ENCODE measurements around the gene SUN3.
"Not testable (repeated sequence)": the region's sequence is repeated elsewhere in the genome, so short reads cannot be mapped to it uniquely, and the experiment has no call there.

SUN3 gene

DNA sequence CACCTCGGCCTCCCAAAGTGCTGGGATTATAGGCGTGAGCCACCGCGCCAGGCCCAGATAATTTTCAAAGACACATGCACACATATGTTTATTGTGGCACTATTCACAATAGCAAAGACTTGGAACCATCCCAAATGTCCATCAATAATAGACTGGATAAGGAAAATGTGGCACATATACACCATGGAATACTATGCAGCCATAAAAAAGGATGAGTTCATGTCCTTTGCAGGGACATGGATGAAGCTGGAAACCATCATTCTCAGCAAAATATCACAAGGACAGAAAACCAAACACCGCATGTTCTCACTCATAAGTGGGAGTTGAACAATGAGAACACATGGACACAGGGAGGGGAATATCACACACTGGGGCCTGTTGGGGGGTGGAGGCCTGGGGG, 48.3 kb downstream of the SUN3 start:
- H3K9me3 ChIP-seq (ENCODE audit: control insufficient read depth in 2 of 2, low read length in 2 of 2); H3K27me3 ChIP-seq (ENCODE audit: control insufficient read depth in 1 of 2, insufficient read depth in 2 of 2, low read length in 2 of 2); H3K9ac ChIP-seq (ENCODE audit: low read length in 2 of 2); H3K4me3 ChIP-seq (ENCODE audit: low read length in 2 of 2); H3K27ac ChIP-seq (ENCODE audit: low read length); H3K4me1 ChIP-seq (ENCODE audit: control insufficient read depth, insufficient read depth, low read length): not testable (repeated sequence)
- H3K36me3 ChIP-seq (ENCODE audit: control insufficient read depth in 2 of 2, insufficient read depth in 2 of 2, low read length in 2 of 2), result peaks cover 17 to 20% of the 10 kb centered on the region in 2 donors

DNA sequence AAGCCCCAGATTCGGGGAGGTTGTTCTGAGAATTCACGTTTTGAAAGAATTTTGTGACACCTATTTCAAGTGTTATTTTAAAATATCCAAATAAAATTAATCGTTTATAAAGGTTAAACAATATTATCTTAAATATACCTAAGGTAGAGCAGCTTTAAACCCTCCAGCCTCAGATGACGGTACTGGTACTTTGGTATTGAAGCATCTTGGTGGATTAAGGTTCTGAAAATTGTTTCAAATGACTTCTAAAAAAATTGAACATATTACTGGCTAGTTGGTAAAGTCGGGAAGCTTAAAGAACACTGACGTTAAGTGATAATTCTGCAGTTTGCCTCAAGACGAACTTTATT, 49.1 kb downstream of the SUN3 start:
- Histone ChIP-seq H3K9me3 (ENCODE audit: control insufficient read depth in 2 of 2, low read length in 2 of 2) (no peaks in the 10 kb centered on the region), H3K9ac (ENCODE audit: low read length in 2 of 2) (peak overlapping the region; percentile 59 to 76), H3K27me3 (ENCODE audit: control insufficient read depth in 1 of 2, insufficient read depth in 2 of 2, low read length in 2 of 2) (no peaks in the 10 kb centered on the region), H3K4me3 (ENCODE audit: low read length in 2 of 2) (peak overlapping the region; percentile 68 to 79), H3K27ac (ENCODE audit: low read length) (peak overlapping the region; percentile 70), H3K4me1 (ENCODE audit: control insufficient read depth, insufficient read depth, low read length) (peaks cover 10% of the 10 kb centered on the region), H3K36me3 (ENCODE audit: control insufficient read depth in 2 of 2, insufficient read depth in 2 of 2, low read length in 2 of 2) (peaks cover 20 to 22% of the 10 kb centered on the region in 2 donors)

DNA sequence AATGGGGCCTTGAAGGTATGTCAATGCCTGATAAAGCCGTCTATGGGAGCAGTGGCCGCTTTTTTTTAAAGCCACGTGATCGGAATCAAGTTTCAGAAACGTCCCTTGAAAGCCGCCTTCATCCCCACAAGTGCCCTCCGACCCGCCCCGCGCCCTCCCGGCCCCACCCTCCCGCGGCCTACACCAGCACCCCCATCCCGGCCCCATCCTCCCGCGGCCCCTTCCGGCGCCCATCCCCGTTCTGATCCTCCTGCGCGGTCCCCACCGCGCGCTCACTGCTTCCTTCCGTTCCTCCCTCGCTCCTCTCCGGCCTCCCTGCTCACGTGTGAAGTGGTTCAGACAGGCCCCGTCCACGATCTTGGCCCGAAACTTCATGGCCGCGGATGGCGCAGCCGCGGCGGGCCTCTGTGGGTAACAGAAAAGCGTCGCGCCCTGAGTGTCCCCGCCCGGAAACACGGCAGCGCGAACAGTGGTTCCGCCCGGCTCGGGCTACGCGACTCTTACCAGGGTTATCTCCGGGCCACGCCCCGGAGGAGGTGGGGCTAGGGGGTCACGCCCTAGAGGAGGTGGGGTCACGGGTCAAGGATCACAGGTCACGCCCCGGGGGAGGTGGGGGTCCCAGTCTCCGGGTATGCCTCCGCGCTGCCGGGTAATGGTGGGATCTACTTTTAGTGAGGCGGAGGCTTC, 49.6 kb downstream of the SUN3 start, which contains the start of gene HUS1:
Gene HUS1 (minus strand): TSS at position 471 of the 687 bp plus-strand sequence. CDS start 96 bp downstream, at position 375.
- H3K27me3 ChIP-seq (ENCODE audit: control insufficient read depth in 1 of 2, insufficient read depth in 2 of 2, low read length in 2 of 2), result no peaks in the 10 kb centered on the region
- H3K36me3 ChIP-seq (ENCODE audit: control insufficient read depth in 2 of 2, insufficient read depth in 2 of 2, low read length in 2 of 2), result peaks cover 25 to 28% of the 10 kb centered on the region in 2 donors
- peak within 1 kb of the TSS; percentile 70 for H3K27ac ChIP-seq (ENCODE audit: low read length)
- H3K4me3 ChIP-seq (ENCODE audit: low read length in 2 of 2), result peak within 1 kb of the TSS; percentile 68 to 79
- H3K4me1 ChIP-seq (ENCODE audit: control insufficient read depth, insufficient read depth, low read length), result peaks cover 10% of the 10 kb centered on the region
- H3K9me3 ChIP-seq (ENCODE audit: control insufficient read depth in 2 of 2, low read length in 2 of 2), result no peaks in the 10 kb centered on the region
- H3K9ac ChIP-seq (ENCODE audit: low read length in 2 of 2), result peak within 1 kb of the TSS; percentile 59 to 86

DNA sequence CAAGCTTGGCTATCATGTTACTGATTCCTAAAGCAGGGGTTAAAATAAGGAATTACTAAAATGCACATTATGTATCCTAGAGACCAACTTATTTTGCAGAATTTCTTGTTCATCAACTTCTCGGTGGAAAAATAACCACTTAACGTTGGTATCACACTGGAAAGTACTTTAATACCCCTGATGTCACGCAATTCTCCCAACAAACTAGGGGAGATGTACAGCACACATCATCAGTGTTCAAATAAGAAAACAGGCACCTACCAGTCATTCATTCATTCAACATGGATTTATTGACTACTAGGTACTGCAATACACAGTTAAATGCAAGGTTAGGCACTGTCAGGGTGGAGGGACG, 50.1 kb downstream of the SUN3 start:
- Histone ChIP-seq H3K27ac (ENCODE audit: low read length) (peak overlapping the region; percentile 70), H3K4me3 (ENCODE audit: low read length in 2 of 2) (peak overlapping the region; percentile 68 to 79), H3K9me3 (ENCODE audit: control insufficient read depth in 2 of 2, low read length in 2 of 2) (no peaks in the 10 kb centered on the region)

DNA sequence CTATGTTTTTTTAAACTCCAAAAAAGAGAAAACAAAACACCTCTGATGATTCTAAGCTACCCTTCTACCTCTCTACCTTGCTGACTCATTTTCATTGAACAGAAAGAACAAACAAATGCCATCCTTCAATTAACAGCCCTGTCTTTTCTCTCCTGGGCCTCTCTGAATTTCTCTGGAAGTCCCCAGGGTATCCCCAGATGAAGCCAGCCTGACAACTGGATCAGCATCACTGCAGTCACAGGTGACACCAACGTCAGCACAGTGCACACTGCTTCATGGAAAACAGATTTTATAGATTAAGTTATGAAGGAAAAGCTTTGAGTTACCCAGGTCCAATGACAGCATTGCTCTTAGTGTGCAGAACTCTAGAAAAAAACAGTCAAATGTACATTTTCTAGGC, 55.2 kb downstream of the SUN3 start:
- Histone ChIP-seq H3K9me3 (ENCODE audit: control insufficient read depth in 2 of 2, low read length in 2 of 2) (no peaks in the 10 kb centered on the region), H3K9ac (ENCODE audit: low read length in 2 of 2) (no peak overlapping the region), H3K4me1 (ENCODE audit: control insufficient read depth, insufficient read depth, low read length) (peaks cover 9% of the 10 kb centered on the region), H3K27ac (ENCODE audit: low read length) (no peak overlapping the region), H3K36me3 (ENCODE audit: control insufficient read depth in 2 of 2, insufficient read depth in 2 of 2, low read length in 2 of 2) (peaks cover 51 to 55% of the 10 kb centered on the region in 2 donors), H3K27me3 (ENCODE audit: control insufficient read depth in 1 of 2, insufficient read depth in 2 of 2, low read length in 2 of 2) (no peaks in the 10 kb centered on the region), H3K4me3 (ENCODE audit: low read length in 2 of 2) (no peak overlapping the region)

More for the DNA sequence above, 50.1 kb downstream of the SUN3 start:
- Histone ChIP-seq H3K27me3 (ENCODE audit: control insufficient read depth in 1 of 2, insufficient read depth in 2 of 2, low read length in 2 of 2) (no peaks in the 10 kb centered on the region), H3K4me1 (ENCODE audit: control insufficient read depth, insufficient read depth, low read length) (peaks cover 10% of the 10 kb centered on the region), H3K36me3 (ENCODE audit: control insufficient read depth in 2 of 2, insufficient read depth in 2 of 2, low read length in 2 of 2) (peaks cover 30 to 33% of the 10 kb centered on the region in 2 donors), H3K9ac (ENCODE audit: low read length in 2 of 2) (peak overlapping the region; percentile 59 to 86)

DNA sequence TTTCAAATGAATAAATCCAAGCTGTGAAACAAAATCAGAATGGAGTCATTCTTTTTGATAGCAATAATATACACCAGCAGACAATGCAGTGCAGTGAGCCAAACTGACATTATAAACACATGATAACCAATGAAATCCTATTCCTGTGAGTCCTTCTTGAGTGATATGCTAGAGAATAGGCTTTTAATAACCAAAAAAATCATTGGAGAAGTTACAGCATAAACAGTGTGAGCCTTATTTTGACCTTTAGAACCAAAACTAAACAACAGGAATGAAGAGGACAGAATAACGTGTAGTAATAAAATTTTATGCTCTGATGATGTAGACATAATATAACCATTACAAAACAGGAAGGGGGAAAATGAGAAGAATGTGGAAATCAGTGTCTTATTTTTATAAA, 58.1 kb downstream of the SUN3 start:
- H3K27me3 ChIP-seq (ENCODE audit: control insufficient read depth in 1 of 2, insufficient read depth in 2 of 2, low read length in 2 of 2), result no peaks in the 10 kb centered on the region
- H3K9me3 ChIP-seq (ENCODE audit: control insufficient read depth in 2 of 2, low read length in 2 of 2), result no peaks in the 10 kb centered on the region
- H3K27ac ChIP-seq (ENCODE audit: low read length), result no peak overlapping the region
- no peak overlapping the region for H3K4me3 ChIP-seq (ENCODE audit: low read length in 2 of 2)
- peaks cover 50 to 58% of the 10 kb centered on the region in 2 donors for H3K36me3 ChIP-seq (ENCODE audit: control insufficient read depth in 2 of 2, insufficient read depth in 2 of 2, low read length in 2 of 2)
- no peak overlapping the region for H3K9ac ChIP-seq (ENCODE audit: low read length in 2 of 2)
- H3K4me1 ChIP-seq (ENCODE audit: control insufficient read depth, insufficient read depth, low read length), result no peaks in the 10 kb centered on the region

DNA sequence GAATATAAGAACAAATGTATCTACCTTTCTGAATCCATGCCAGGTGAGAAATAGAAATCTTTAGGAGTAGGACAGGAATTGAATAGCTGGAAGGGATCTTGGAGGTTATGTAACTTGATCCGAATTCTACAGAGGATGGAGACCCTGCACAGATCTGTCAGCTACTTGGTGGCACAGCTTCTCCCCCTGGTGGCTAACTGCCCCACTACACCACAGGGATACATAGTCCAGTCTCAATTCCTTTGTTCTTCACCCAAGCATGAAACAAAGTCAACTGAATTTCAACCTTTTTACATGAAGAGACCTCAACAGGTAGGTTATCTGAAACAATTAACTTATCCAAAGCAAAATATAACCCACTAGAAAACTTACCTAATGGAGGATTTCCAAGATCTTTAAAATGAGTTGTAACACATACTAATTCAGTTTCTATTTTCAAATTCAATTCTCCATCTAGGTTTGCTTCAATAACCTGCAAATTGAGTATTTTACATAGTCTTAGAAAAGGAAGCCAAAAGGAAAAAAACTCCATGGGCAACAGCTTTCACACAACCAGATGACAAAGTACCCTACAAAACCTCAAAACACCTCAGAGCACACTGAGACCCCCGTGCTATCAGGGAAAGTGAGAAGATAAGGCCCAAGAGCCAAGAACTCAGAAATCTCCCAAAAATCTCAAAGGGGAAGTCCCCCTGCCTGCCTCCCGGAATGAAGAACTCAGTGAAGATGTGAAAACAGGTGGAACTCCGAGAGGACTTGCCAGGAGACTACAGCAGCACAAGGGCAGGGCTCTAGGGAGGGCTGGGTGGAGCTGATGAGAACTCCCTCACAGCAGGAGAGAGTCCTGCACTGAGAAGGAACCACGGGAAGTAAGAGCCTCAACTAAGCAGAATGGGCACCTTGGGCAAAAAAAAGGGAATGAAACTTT, 59.8 kb downstream of the SUN3 start:
- H3K4me1 ChIP-seq (ENCODE audit: control insufficient read depth, insufficient read depth, low read length), result no peaks in the 10 kb centered on the region
- H3K9me3 ChIP-seq (ENCODE audit: control insufficient read depth in 2 of 2, low read length in 2 of 2), result no peaks in the 10 kb centered on the region
- H3K27ac ChIP-seq (ENCODE audit: low read length), result no peak overlapping the region
- H3K27me3 ChIP-seq (ENCODE audit: control insufficient read depth in 1 of 2, insufficient read depth in 2 of 2, low read length in 2 of 2), result no peaks in the 10 kb centered on the region
- H3K9ac ChIP-seq (ENCODE audit: low read length in 2 of 2), result no peak overlapping the region
- H3K36me3 ChIP-seq (ENCODE audit: control insufficient read depth in 2 of 2, insufficient read depth in 2 of 2, low read length in 2 of 2), result peaks cover 53 to 66% of the 10 kb centered on the region in 2 donors
- no peak overlapping the region for H3K4me3 ChIP-seq (ENCODE audit: low read length in 2 of 2)

DNA sequence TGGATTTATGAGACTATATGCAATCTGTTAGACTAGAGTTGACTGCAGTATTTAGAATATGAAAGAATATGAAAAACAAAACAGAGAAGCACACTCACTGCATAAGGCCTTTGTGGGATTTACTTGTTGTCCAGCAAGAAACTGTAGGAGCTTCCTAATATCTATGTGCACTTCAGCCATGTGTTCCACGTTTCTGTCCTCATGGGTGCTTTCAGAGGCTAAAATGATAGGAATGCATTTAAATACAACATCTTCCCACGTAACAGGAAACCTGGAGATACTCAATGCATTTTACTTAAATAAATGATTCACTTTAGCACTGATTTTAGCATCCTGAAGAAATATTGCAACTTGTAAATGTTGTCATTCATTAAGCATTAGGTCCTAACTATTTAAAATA, 61.2 kb downstream of the SUN3 start:
- Histone ChIP-seq H3K4me3 (ENCODE audit: low read length in 2 of 2) (no peak overlapping the region), H3K9me3 (ENCODE audit: control insufficient read depth in 2 of 2, low read length in 2 of 2) (no peaks in the 10 kb centered on the region), H3K27me3 (ENCODE audit: control insufficient read depth in 1 of 2, insufficient read depth in 2 of 2, low read length in 2 of 2) (no peaks in the 10 kb centered on the region), H3K36me3 (ENCODE audit: control insufficient read depth in 2 of 2, insufficient read depth in 2 of 2, low read length in 2 of 2) (peaks cover 44 to 55% of the 10 kb centered on the region in 2 donors), H3K27ac (ENCODE audit: low read length) (no peak overlapping the region), H3K9ac (ENCODE audit: low read length in 2 of 2) (no peak overlapping the region), H3K4me1 (ENCODE audit: control insufficient read depth, insufficient read depth, low read length) (no peaks in the 10 kb centered on the region)

DNA sequence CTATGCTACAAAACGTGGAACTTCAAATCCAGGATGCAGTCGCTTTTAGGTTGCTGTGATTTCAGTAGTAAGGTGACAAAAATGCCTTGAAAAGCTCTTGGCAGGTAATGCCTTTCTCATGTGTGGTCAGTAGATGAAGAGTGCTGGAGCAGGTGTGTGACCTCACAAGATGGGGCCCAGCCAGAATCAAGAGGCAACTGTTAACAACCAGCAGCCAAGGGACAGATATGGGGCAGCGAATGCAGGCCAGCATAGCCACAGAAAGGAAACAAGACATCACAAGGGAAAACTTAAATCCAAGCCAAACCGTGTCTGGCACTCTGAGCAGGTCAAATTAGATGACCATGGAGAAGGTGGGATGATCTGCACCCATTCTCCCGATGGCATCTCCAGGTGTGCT, 61.8 kb downstream of the SUN3 start:
- H3K27ac ChIP-seq (ENCODE audit: low read length), result no peak overlapping the region
- peaks cover 43 to 53% of the 10 kb centered on the region in 2 donors for H3K36me3 ChIP-seq (ENCODE audit: control insufficient read depth in 2 of 2, insufficient read depth in 2 of 2, low read length in 2 of 2)
- H3K9ac ChIP-seq (ENCODE audit: low read length in 2 of 2), result no peak overlapping the region
- H3K27me3 ChIP-seq (ENCODE audit: control insufficient read depth in 1 of 2, insufficient read depth in 2 of 2, low read length in 2 of 2), result no peaks in the 10 kb centered on the region
- H3K9me3 ChIP-seq (ENCODE audit: control insufficient read depth in 2 of 2, low read length in 2 of 2), result no peaks in the 10 kb centered on the region
- H3K4me3 ChIP-seq (ENCODE audit: low read length in 2 of 2), result no peak overlapping the region
- no peaks in the 10 kb centered on the region for H3K4me1 ChIP-seq (ENCODE audit: control insufficient read depth, insufficient read depth, low read length)

DNA sequence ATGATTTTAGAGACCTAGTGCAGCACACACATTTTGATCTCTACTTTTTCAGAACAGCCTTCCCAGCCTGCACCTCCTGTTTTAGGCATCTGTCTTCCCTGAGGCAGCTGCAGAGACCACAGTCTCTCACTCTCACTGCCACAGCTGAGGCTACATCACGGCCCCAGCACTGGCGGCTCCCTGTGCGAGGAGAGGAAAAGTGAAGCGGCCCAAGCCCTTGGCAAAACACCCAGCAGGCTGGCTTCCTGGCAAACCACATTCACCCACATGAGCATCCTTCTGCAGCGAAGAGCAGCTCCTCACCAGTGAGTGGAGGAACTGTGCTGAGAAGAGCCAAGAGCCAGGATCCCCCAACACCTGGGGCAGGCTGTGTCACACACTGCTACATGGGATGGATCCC, 63.5 kb downstream of the SUN3 start:
- H3K9me3 ChIP-seq (ENCODE audit: control insufficient read depth in 2 of 2, low read length in 2 of 2), result no peaks in the 10 kb centered on the region
- no peaks in the 10 kb centered on the region for H3K27me3 ChIP-seq (ENCODE audit: control insufficient read depth in 1 of 2, insufficient read depth in 2 of 2, low read length in 2 of 2)
- peaks cover 44 to 50% of the 10 kb centered on the region in 2 donors for H3K36me3 ChIP-seq (ENCODE audit: control insufficient read depth in 2 of 2, insufficient read depth in 2 of 2, low read length in 2 of 2)
- no peak overlapping the region for H3K27ac ChIP-seq (ENCODE audit: low read length)
- no peaks in the 10 kb centered on the region for H3K4me1 ChIP-seq (ENCODE audit: control insufficient read depth, insufficient read depth, low read length)
- no peak overlapping the region for H3K4me3 ChIP-seq (ENCODE audit: low read length in 2 of 2)
- no peak overlapping the region for H3K9ac ChIP-seq (ENCODE audit: low read length in 2 of 2)

Data from stomach smooth muscle (tissue), 2 donors.